Peyer's patch (tissue), 4 donors: ENCODE results near the gene SH2D6. TPM values are rescaled to one million over a fixed set of nuclear protein-coding genes. Genes with fewer than 3 reads are reported as not detected.

ENCODE experiments used
- DNase-seq, 3 donors: peaks; one replicate each; pipeline ENCODE4 v3.0.0-alpha.2; 2017 to 2019
- H3K27ac ChIP-seq, 4 donors: fragments of 200-600 bp; sonication (generic); one replicate each; pipeline ENCODE4 v1.5.1; 2016 to 2019
- H3K27me3 ChIP-seq, 2 donors: fragments of 200-600 bp; sonication (generic); one replicate each; pipeline ENCODE4 v1.5.1; 2019
- H3K36me3 ChIP-seq, 3 donors: fragments of 200-600 bp; sonication (generic); one replicate each; pipeline ENCODE4 v1.5.1; 2016 to 2019
- H3K4me1 ChIP-seq, 4 donors: fragments of 200-600 bp; sonication (generic); one replicate each; pipeline ENCODE4 v1.5.1; 2016 to 2019
- H3K4me3 ChIP-seq, 4 donors: fragments of 200-600 bp; sonication (generic); 1 replicate in 3 of 4; 2 replicates in 1 of 4; pipeline ENCODE4 v1.5.1; 2016 to 2019; ENCODE audit warnings: mild to moderate bottlenecking in 1 of 4
- H3K9me3 ChIP-seq, 4 donors: fragments of 200-600 bp; sonication (generic); one replicate each; pipeline ENCODE4 v1.5.1; 2016 to 2019; ENCODE audit warnings: mild to moderate bottlenecking in 1 of 4
- POLR2A ChIP-seq, 2 donors: fragments of 450-650 bp; IDR thresholded peaks; one replicate each; pipeline ENCODE4 v1.5.1; 2017; ENCODE audit warnings: antibody characterized with exemption in 2 of 2, mild to moderate bottlenecking in 2 of 2, moderate library complexity in 2 of 2
- total RNA-seq, 4 donors: library from RNA; depleted of rRNA; stranded (reverse); fragments of >200 nt; gene quantifications; one replicate each; pipeline ENCODE4 v1.1.0, GENCODE V29; 2016
- TF ChIP-seq, protein P1 (sequence below), 6 experiments: fragments of 450-650 bp in 4 of 6; fragments of 200-600 bp in 2 of 6; sonication (generic) in 1 of 6; IDR thresholded peaks; one replicate each; pipeline ENCODE4 v1.5.1; 2017 to 2019; ENCODE audit warnings: antibody characterized with exemption in 6 of 6, mild to moderate bottlenecking in 3 of 6, moderate library complexity in 1 of 6

SH2D6 gene
- total RNA-seq, 4 donors from 2014 or later, result 12.4 to 38.0 (median 15.2) TPM

DNA sequence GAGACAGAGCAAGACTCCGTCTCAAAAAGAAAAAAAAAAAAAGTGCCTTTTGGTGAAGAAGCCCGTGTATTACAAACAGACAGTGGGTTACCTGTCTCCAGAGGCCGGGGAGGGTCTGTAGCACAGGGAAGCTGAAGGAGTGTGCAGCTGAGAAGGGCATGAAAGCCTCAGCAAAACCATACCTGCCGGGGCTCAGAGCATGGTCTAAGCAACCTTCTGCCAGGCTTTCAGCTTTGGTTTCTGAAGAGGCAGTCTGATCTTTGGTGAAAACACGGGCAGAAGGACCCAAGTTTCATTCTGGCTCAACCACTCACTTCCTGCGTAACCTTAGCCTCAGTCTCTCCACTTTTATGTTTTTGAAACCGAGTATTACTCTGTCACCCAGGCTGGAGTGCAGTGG lies 21.5 kb downstream of the SH2D6 start:
- Histone ChIP-seq H3K27ac (no peak overlapping the region), H3K36me3 (no peaks in the 10 kb centered on the region)

DNA sequence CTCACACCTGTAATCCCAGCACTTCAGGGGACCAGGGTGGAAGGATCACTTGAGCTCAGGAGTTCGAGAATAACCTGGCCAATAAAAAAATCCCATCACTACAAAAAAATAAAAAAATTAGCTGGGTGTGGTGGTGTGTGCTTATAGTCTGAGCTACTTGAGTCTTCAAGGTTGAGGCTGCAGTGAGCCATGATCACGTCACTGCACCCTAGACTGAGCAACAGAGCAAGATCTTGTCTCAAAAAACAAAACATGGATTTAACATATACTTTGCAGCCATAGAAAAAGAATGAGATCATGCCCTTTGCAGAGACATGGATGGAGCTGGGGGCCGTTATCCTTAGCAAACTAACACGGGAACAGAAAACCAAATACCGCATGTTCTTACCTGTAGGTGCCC lies 22.2 kb downstream of the SH2D6 start:
- Histone ChIP-seq H3K27me3 (no peaks in the 10 kb centered on the region), H3K4me1 (peaks cover 10 to 25% (median 16%) of the 10 kb centered on the region in 4 donors), H3K36me3 (no peaks in the 10 kb centered on the region), H3K9me3 (no peaks in the 10 kb centered on the region), H3K4me3 (no peak overlapping the region), H3K27ac (no peak overlapping the region)
- no peak for TF ChIP-seq POLR2A (IDR thresholded peaks at IDR 0.05)
- TF ChIP-seq, protein P1, sequence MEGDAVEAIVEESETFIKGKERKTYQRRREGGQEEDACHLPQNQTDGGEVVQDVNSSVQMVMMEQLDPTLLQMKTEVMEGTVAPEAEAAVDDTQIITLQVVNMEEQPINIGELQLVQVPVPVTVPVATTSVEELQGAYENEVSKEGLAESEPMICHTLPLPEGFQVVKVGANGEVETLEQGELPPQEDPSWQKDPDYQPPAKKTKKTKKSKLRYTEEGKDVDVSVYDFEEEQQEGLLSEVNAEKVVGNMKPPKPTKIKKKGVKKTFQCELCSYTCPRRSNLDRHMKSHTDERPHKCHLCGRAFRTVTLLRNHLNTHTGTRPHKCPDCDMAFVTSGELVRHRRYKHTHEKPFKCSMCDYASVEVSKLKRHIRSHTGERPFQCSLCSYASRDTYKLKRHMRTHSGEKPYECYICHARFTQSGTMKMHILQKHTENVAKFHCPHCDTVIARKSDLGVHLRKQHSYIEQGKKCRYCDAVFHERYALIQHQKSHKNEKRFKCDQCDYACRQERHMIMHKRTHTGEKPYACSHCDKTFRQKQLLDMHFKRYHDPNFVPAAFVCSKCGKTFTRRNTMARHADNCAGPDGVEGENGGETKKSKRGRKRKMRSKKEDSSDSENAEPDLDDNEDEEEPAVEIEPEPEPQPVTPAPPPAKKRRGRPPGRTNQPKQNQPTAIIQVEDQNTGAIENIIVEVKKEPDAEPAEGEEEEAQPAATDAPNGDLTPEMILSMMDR (IDR thresholded peaks at IDR 0.05), result no peak
- no peak for DNase-seq

More for the DNA sequence above, 21.5 kb downstream of the SH2D6 start:
- Histone ChIP-seq H3K4me1 (peaks cover 10 to 29% (median 16%) of the 10 kb centered on the region in 4 donors), H3K9me3 (no peaks in the 10 kb centered on the region), H3K4me3 (no peak overlapping the region), H3K27me3 (no peaks in the 10 kb centered on the region)
- TF ChIP-seq POLR2A (IDR thresholded peaks at IDR 0.05), result no peak
- TF ChIP-seq, protein P1 (IDR thresholded peaks at IDR 0.05), result no peak
- no peak for DNase-seq

DNA sequence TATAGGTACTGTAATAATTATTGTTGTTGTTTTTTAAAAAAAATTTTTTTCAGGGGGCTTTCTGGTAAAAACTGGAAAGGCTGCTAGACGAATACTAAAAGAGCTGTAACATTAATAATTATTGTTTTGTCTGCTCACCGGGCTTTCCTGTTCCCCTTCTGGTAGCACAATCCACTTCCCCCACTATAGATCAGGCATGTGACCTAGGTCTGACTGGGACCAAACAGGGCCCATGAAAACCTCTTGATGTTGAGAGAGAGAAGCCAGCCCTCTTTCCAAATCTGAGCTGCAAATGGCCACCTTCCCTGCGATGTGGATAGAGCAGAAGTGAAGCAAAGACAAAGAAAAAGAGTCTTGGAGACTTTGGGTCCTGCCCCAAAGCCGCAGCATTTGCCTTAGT lies 23.4 kb downstream of the SH2D6 start:
- peaks cover 10 to 20% (median 15%) of the 10 kb centered on the region in 4 donors for H3K4me1 ChIP-seq
- H3K9me3 ChIP-seq, result no peaks in the 10 kb centered on the region
- no peak for DNase-seq
- H3K36me3 ChIP-seq, result no peaks in the 10 kb centered on the region
- H3K4me3 ChIP-seq, result no peak overlapping the region
- TF ChIP-seq, protein P1 (IDR thresholded peaks at IDR 0.05), result no peak
- TF ChIP-seq POLR2A (IDR thresholded peaks at IDR 0.05), result no peak
- H3K27me3 ChIP-seq, result no peaks in the 10 kb centered on the region
- H3K27ac ChIP-seq, result no peak overlapping the region

- Histone ChIP-seq H3K36me3 (no peaks in the 10 kb centered on the region), H3K9me3 (no peaks in the 10 kb centered on the region), H3K4me3 (no peak overlapping the region), H3K4me1 (no peaks in the 10 kb centered on the region), H3K27ac (no peak overlapping the region), H3K27me3 (no peaks in the 10 kb centered on the region)
- no peak for TF ChIP-seq POLR2A (IDR thresholded peaks at IDR 0.05)
- TF ChIP-seq, protein P1 (IDR thresholded peaks at IDR 0.05), result no peak
- DNase-seq, result no peak
Observed at GRCh38 chr2:85444629-85445172, 26.2 kb downstream of the SH2D6 start.

- Histone ChIP-seq H3K36me3 (no peaks in the 10 kb centered on the region), H3K27ac (peak overlapping the region in 3 of 4 donors; percentile 28 to 45 (median 30)), H3K27me3 (no peaks in the 10 kb centered on the region), H3K4me3 (no peak overlapping the region), H3K4me1 (no peaks in the 10 kb centered on the region), H3K9me3 (no peaks in the 10 kb centered on the region)
- DNase-seq, result no peak
- TF ChIP-seq, protein P1 (IDR thresholded peaks at IDR 0.05), result no peak
- TF ChIP-seq POLR2A (IDR thresholded peaks at IDR 0.05), result no peak
Observed at GRCh38 chr2:85445316-85446295, 27.1 kb downstream of the SH2D6 start.
